Activated CD4-positive, alpha-beta T cell treated with anti-CD3 and anti-CD28 coated beads for 36 hours (primary cell): Measurements from ENCODE around the gene HLTF. TPM values are rescaled to one million over a fixed set of nuclear protein-coding genes. Genes with fewer than 3 reads are reported as not detected.

Experiments
- ATAC-seq: fragments of 200-7000 bp; cut with Tn5 transposase; one replicate; pipeline ENCODE4 v1.10.0; 2021; ENCODE audit warnings: mild to moderate bottlenecking, moderate library complexity
- CTCF ChIA-PET: fragments of 350-600 bp; sonication (Branson Sonifier 250); formaldehyde crosslinking; loops from one replicate; lab custom pipeline; 2021; ENCODE audit warnings: antibody characterized with exemption; lab: Charles Lee
- POLR2A ChIA-PET: fragments of 350-600 bp; sonication (Branson Sonifier 250); formaldehyde crosslinking; loops from one replicate; lab custom pipeline; 2021; ENCODE audit warnings: antibody characterized with exemption, inconsistent platforms; lab: Charles Lee
- DNase-seq: peaks from one replicate; pipeline ENCODE4 v3.0.0-alpha.2; 2020
- H3K27ac Mint-ChIP-seq: one replicate; pipeline ENCODE4 v1.8.0; 2021; ENCODE audit warnings: mixed read lengths
- H3K27me3 Mint-ChIP-seq: one replicate; pipeline ENCODE4 v1.8.0; 2021; ENCODE audit warnings: mixed read lengths
- H3K36me3 Mint-ChIP-seq: one replicate; pipeline ENCODE4 v1.8.0; 2021; ENCODE audit warnings: low read depth, mixed read lengths
- H3K4me1 Mint-ChIP-seq: one replicate; pipeline ENCODE4 v1.8.0; 2021; ENCODE audit warnings: mixed read lengths
- H3K4me3 Mint-ChIP-seq: one replicate; pipeline ENCODE4 v1.8.0; 2021; ENCODE audit warnings: mild to moderate bottlenecking, moderate library complexity, mixed read lengths
- H3K9me3 Mint-ChIP-seq: one replicate; pipeline ENCODE4 v1.8.0; 2021; ENCODE audit warnings: low read depth, mixed read lengths
- intact Hi-C, 2 experiments: fragments of 100-400 bp; cut with DNase I in 1 of 2; cut with micrococcal nuclease in 1 of 2; formaldehyde crosslinking; loops; one replicate each; pipeline versions ENCODE4 v1.14.2 to v1.15.1; 2022 to 2024; cut with DNase I, micrococcal nuclease
- total RNA-seq, 2 experiments: library from RNA; stranded (reverse); gene quantifications; one replicate each; pipeline ENCODE4 v1.2.3, GENCODE V29; 2021

Gene HLTF
- total RNA-seq, 2 experiments from 2014 or later = 19.0 to 20.5 TPM

GRCh38 chr3:149004622-149005021 is 81.7 kb downstream of the HLTF start:
- no peaks in the 10 kb centered on the region for H3K27me3 Mint-ChIP-seq
- no peaks in the 10 kb centered on the region for H3K9me3 Mint-ChIP-seq
- ATAC-seq (no peak), DNase-seq (no peak)
- H3K27ac Mint-ChIP-seq = no peak overlapping the region
- H3K36me3 Mint-ChIP-seq = peaks cover 33% of the 10 kb centered on the region
- H3K4me3 Mint-ChIP-seq = no peak overlapping the region
- intact Hi-C loops = no loop called here
- CTCF ChIA-PET = no interaction called here
- POLR2A ChIA-PET = no interaction called here
- H3K4me1 Mint-ChIP-seq = peaks cover 9% of the 10 kb centered on the region

GRCh38 chr3:149003653-149004305 is 82.6 kb downstream of the HLTF start:
- peak; percentile 74 for ATAC-seq
- Mint-ChIP-seq H3K4me3 (no peak overlapping the region), H3K27ac (peak overlapping the region; percentile 29)

GRCh38 chr3:149001727-149002126 is 84.6 kb downstream of the HLTF start:
- ChIA-PET CTCF (interaction anchor here (1.0 kb wide), 1 partner anchor 15 kb away, joined by 3 read pairs; no protein-coding TSS in a partner anchor), POLR2A (interaction anchor here (1.5 kb wide), 1 partner anchor 9 kb away, joined by 4 read pairs; no protein-coding TSS in a partner anchor)
- Mint-ChIP-seq H3K36me3 (peaks cover 29% of the 10 kb centered on the region), H3K27me3 (no peaks in the 10 kb centered on the region), H3K4me1 (peaks cover 23% of the 10 kb centered on the region), H3K9me3 (no peaks in the 10 kb centered on the region), H3K4me3 (no peak overlapping the region), H3K27ac (no peak overlapping the region)
- DNase-seq (no peak), ATAC-seq (no peak)
- intact Hi-C loops = no loop called here

More at GRCh38 chr3:149003653-149004305, 82.6 kb downstream of the HLTF start:
- no peaks in the 10 kb centered on the region for H3K27me3 Mint-ChIP-seq
- no peaks in the 10 kb centered on the region for H3K9me3 Mint-ChIP-seq
- ChIA-PET POLR2A (no interaction called here), CTCF (interaction anchor here (1.9 kb wide), 1 partner anchor 15 kb away, joined by 4 read pairs; no protein-coding TSS in a partner anchor)
- peaks cover 17% of the 10 kb centered on the region for H3K4me1 Mint-ChIP-seq
- peak; percentile 37 for DNase-seq
- H3K36me3 Mint-ChIP-seq = peaks cover 32% of the 10 kb centered on the region
- intact Hi-C loops = no loop called here

DNA sequence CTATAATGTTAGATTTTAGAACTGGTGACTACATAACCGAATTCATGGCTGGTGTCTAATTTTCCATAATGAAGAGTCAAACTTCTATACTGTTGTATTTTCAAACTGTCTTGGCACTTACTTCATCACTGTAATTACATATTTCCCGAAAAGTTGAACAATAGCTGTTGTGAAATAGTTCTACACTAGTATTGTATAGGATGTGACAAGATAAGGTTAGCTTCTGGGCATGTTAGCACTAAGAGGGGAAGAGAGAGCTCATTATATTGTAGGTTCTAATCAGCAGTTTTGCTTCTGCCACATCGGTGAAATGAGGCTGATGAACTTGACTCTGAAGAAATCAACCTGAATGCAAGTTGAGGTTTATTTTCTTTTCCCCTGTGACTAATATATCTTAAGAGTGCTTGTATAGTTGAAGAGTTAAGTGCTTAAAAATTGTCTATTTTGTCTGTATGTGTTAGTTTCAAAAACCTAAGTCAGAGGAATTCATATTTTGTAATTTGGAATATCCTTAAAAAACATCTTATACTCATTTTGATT is 86.1 kb downstream of the HLTF start:
- ChIA-PET POLR2A (no interaction called here), CTCF (interaction anchor here (0.6 to 1.0 kb wide), 3 partner anchors 12 to 46 kb away, joined by 3 read pairs; no protein-coding TSS in a partner anchor)
- no peak for DNase-seq
- Mint-ChIP-seq H3K27me3 (no peaks in the 10 kb centered on the region), H3K36me3 (peaks cover 30% of the 10 kb centered on the region), H3K4me3 (no peak overlapping the region), H3K4me1 (peaks cover 23% of the 10 kb centered on the region), H3K9me3 (no peaks in the 10 kb centered on the region), H3K27ac (no peak overlapping the region)
- no peak for ATAC-seq
- intact Hi-C loops = no loop called here

- peaks cover 23% of the 10 kb centered on the region for H3K4me1 Mint-ChIP-seq
- CTCF ChIA-PET = interaction anchor here (0.6 to 1.0 kb wide), 3 partner anchors 11 to 45 kb away, joined by 3 read pairs; no protein-coding TSS in a partner anchor
Observed at GRCh38 chr3:148999806-149000205, 86.5 kb downstream of the HLTF start.

DNA sequence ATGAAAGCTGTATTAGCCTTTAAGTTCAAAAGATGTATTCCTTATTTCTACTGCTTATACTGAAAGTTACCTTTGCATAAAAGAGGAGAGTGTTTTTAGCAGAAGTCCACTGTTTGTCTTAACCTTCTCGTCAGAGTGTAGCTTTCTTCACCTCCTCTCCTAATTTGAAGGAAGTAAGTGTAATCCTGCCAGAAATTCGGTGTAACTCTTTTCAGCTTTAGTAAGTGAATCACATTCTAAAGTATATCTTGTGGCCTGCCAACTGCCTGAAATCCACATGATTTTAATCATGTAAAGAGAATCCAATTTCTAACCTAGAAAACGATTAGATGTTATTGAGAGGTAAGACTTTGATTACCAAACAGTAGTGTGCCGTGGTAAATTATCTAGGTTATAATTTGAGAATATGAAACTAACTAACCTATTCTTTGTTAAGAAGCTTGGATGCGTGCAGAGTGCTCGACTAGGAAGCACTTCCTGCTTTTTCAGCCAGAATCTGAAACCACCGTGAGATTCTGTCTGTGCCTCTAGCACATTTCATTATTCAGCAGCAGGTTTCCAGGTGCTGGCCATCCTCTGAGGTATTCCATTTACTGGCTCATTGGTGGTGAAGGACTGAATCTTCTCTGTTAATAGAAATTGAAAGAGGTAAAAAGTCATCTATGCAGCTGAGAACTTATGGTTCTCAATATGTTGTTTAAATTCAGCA is 87.5 kb downstream of the HLTF start:
- peak overlapping the region; percentile 44 for H3K27ac Mint-ChIP-seq
- ATAC-seq (peak; percentile 19), DNase-seq (no peak)
- H3K27me3 Mint-ChIP-seq = no peaks in the 10 kb centered on the region
- ChIA-PET POLR2A (no interaction called here), CTCF (interaction anchor here (0.6 kb wide), 1 partner anchor 22 kb away, joined by 3 read pairs; no protein-coding TSS in a partner anchor)
- H3K4me1 Mint-ChIP-seq = peaks cover 20% of the 10 kb centered on the region
- H3K4me3 Mint-ChIP-seq = no peak overlapping the region
- peaks cover 32% of the 10 kb centered on the region for H3K36me3 Mint-ChIP-seq
- no peaks in the 10 kb centered on the region for H3K9me3 Mint-ChIP-seq
- intact Hi-C loops = no loop called here

More at GRCh38 chr3:148999806-149000205, 86.5 kb downstream of the HLTF start:
- H3K27ac Mint-ChIP-seq = no peak overlapping the region
- intact Hi-C loops = no loop called here
- DNase-seq = no peak
- no peak overlapping the region for H3K4me3 Mint-ChIP-seq
- ATAC-seq = no peak
- H3K9me3 Mint-ChIP-seq = no peaks in the 10 kb centered on the region
- H3K36me3 Mint-ChIP-seq = peaks cover 34% of the 10 kb centered on the region
- H3K27me3 Mint-ChIP-seq = no peaks in the 10 kb centered on the region
- POLR2A ChIA-PET = no interaction called here

DNA sequence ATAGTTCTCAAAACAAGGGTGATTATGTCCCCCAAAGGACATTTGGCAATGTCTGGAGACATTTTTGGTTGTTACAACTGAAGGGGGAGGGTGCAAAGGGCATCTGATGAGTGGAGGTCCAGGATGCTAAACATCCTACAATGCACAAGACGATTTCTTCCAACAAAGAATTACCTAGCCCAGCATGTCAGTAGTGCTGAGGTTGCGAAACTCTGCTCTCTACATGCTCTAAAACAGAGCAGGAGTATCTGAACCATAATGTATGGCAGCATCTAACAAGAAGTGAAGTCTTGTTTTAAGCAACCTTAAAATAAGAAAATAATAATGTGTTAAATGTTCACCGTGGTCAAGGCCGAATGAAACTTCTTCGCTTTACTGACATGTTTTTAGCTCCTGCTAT is 88.0 kb downstream of the HLTF start:
- Mint-ChIP-seq H3K36me3 (peaks cover 32% of the 10 kb centered on the region), H3K27ac (no peak overlapping the region), H3K9me3 (no peaks in the 10 kb centered on the region), H3K4me1 (peaks cover 18% of the 10 kb centered on the region), H3K4me3 (no peak overlapping the region), H3K27me3 (no peaks in the 10 kb centered on the region)
- intact Hi-C loops = no loop called here
- ChIA-PET POLR2A (no interaction called here), CTCF (interaction anchor here (0.6 kb wide), 1 partner anchor 23 kb away, joined by 3 read pairs; no protein-coding TSS in a partner anchor)
- no peak for ATAC-seq
- DNase-seq = no peak

- DNase-seq (no peak), ATAC-seq (no peak)
- intact Hi-C loops = no loop called here
- H3K27me3 Mint-ChIP-seq = no peaks in the 10 kb centered on the region
- no peak overlapping the region for H3K4me3 Mint-ChIP-seq
- ChIA-PET CTCF (no interaction called here), POLR2A (no interaction called here)
- peaks cover 32% of the 10 kb centered on the region for H3K36me3 Mint-ChIP-seq
- no peak overlapping the region for H3K27ac Mint-ChIP-seq
- no peaks in the 10 kb centered on the region for H3K9me3 Mint-ChIP-seq
- H3K4me1 Mint-ChIP-seq = peaks cover 24% of the 10 kb centered on the region
Observed at GRCh38 chr3:148997623-148998022, 88.7 kb downstream of the HLTF start.

- Mint-ChIP-seq H3K27me3 (no peaks in the 10 kb centered on the region), H3K27ac (peak overlapping the region; percentile 83), H3K9me3 (no peaks in the 10 kb centered on the region), H3K4me1 (peaks cover 20% of the 10 kb centered on the region), H3K36me3 (peaks cover 11% of the 10 kb centered on the region), H3K4me3 (peak overlapping the region; percentile 76)
- CTCF ChIA-PET = interaction anchor here (0.6 to 1.6 kb wide), 5 partner anchors 21 to 51 kb away, joined by 3 to 7 read pairs (median 3); no protein-coding TSS in a partner anchor
- no peak for ATAC-seq
- intact Hi-C loops = loop anchor here (5.0 kb wide), 2 partner anchors 50 to 760 kb away; partner anchors contain the start of gene COMMD2 (in 1 of the 2)
- DNase-seq = no peak
- POLR2A ChIA-PET = interaction anchor here (1.2 kb wide), 1 partner anchor 9 kb away, joined by 4 read pairs; no protein-coding TSS in a partner anchor
Observed at GRCh38 chr3:148992635-148993255, 93.6 kb downstream of the HLTF start.

GRCh38 chr3:148992027-148992634 is 94.2 kb downstream of the HLTF start:
- CTCF ChIA-PET = interaction anchor here (0.6 to 1.6 kb wide), 3 partner anchors 23 to 51 kb away, joined by 3 to 7 read pairs (median 4); no protein-coding TSS in a partner anchor

More at GRCh38 chr3:148992027-148992634, 94.2 kb downstream of the HLTF start:
- no peaks in the 10 kb centered on the region for H3K9me3 Mint-ChIP-seq
- H3K27me3 Mint-ChIP-seq = no peaks in the 10 kb centered on the region
- intact Hi-C loops = loop anchor here (5.0 kb wide), 2 partner anchors 50 to 760 kb away; partner anchors contain the start of gene COMMD2 (in 1 of the 2)
- H3K27ac Mint-ChIP-seq = peak overlapping the region; percentile 83
- H3K36me3 Mint-ChIP-seq = peaks cover 11% of the 10 kb centered on the region
- peaks cover 20% of the 10 kb centered on the region for H3K4me1 Mint-ChIP-seq
- DNase-seq (peak; percentile 45), ATAC-seq (peak; percentile 7)
- POLR2A ChIA-PET = interaction anchor here (0.6 to 1.2 kb wide), 2 partner anchors 9 to 31 kb away, joined by 3 to 4 read pairs; no protein-coding TSS in a partner anchor
- H3K4me3 Mint-ChIP-seq = peak overlapping the region; percentile 76
